Activated gamma-delta T cell (primary cell): ENCODE results near the gene SEC11C.
"Not testable (repeated sequence)": the region's sequence is repeated elsewhere in the genome, so short reads cannot be mapped to it uniquely, and the experiment has no call there.

Experiments
- DNase-seq: peaks from one replicate; lab custom pipeline; 2025; lab: John Stamatoyannopoulos, UW
- total RNA-seq, 2 donors: gene quantifications; one replicate each; lab custom pipeline; 2026; lab: John Stamatoyannopoulos, UW

The SEC11C gene
- total RNA-seq: 30.1 to 39.3 reads per million in 2 donors

DNA sequence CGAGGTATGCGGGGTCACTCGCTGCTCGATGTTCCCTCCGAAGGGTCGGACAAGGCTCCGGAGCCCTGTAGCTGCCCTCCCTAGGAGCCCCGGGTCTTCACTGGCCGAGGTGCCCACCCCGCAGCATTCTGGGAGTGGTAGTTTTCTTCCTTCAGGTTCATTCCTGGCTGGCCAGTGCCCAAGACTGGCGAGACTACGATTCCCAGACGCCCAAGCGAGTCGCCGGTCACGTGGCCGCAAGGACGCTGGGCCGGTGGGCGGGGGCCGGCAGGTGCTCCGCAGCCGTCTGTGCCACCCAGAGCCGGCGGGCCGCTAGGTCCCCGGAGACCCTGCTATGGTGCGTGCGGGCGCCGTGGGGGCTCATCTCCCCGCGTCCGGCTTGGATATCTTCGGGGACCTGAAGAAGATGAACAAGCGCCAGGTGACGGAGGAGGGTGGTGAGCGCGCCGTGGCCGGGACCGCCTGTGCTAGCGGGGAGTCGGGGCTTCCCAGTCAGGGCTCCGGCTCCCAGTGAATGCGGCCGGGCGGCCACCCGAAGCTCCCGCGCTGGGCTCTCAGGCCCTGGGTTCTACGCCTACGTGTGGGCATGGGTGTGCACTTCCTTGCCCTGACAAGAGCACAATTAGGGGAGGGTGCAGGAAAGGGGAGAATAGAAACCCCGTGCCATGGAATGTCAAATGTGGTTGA is at the start of gene SEC11C:
TSS of gene SEC11C (plus strand) at position 270 of the 687 bp plus-strand sequence. CDS start at position 335, 65 bp downstream.
- peak; percentile 87 for DNase-seq

GRCh38 chr18:59090966-59091603 is 48.6 kb upstream of the SEC11C start:
- DNase-seq: no peak

- no peak for DNase-seq
Measured at GRCh38 chr18:59093668-59094067, 46.0 kb upstream of the SEC11C start.

DNA sequence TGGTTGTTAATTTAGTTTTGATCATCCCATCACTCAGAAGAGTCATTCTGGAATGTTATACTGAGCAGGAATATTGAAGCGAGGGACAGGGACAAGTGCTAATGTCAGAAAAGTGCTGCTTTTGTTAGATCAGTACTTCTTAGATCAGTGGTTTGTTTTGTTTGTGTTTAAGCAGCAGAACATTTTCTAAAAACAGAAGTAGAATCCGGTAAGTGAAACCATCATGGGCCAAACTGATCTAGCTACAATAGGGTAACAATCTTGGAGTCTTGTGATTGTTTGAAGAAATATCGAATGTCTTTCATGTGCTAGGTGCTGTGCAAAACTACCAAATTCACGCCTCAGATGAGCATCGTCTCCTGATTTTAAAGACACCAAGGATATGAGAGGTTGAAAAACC is 45.1 kb upstream of the SEC11C start:
- no peak for DNase-seq

DNA sequence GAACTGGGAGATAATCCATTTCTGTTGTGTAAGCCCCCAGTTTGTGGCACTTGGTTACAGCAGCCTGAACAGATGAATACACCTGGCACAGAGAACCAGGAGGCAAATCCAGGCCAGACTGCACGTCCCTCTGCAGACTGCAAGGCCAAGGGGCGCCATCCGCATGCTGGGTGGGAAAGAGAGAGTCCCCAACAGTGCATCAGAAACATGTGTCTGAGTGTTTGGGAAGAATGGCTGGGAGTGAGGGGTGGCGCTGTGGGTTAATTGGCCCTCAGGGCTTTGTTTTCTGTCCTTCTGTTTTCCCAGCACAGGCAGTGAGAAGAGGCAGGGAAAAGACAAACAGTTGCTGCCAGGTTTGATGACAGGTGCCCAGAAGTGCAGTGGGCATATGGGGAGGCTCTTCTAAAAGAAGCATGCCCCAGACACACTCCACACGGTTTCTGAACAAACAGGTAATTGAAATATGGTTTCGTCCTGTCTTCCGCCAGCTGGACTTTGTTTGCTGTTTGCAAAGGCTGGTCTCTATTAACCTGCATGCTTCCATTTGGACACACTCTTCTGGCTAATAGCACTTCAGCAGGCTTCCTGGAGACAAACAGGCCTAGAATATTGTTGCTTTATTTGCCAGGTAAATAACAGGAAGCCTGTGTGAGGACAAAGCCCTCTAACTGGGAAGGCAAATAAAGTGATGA is 43.4 kb upstream of the SEC11C start:
- no peak for DNase-seq

DNA sequence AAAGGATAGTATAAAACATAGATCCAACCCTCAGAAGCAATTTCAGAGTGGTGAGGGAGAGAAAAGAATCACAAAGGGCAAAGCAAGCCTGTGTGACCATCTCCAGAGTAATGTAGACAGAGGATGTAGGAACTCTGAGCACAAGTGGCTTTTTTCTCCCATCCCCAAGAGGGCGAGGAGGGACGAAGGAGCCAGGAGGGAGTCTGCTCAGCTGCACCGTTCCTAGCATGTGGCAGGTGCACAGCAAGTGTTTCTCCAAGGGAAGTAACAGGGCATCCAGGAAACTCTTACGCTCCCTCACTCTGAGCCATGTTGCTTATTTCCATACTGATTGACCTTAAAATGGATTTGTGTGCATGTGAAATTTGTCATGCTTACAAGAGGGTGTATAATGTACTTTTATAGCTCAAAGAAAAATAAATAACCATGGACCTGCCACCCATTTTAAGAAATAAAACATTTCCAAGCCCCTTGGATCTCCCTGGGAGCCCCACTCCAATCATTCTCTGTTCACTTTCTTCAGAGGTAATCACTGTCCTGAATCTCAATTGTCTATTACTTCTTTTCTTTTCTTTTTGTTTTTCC is 37.8 kb upstream of the SEC11C start:
- DNase-seq: no peak

GRCh38 chr18:59109375-59109774 is 30.3 kb upstream of the SEC11C start:
- DNase-seq: no peak

GRCh38 chr18:59114160-59114559 is 25.5 kb upstream of the SEC11C start:
- no peak for DNase-seq

GRCh38 chr18:59123588-59124369 is 15.9 kb upstream of the SEC11C start:
- no peak for DNase-seq

- no peak for DNase-seq
Measured at GRCh38 chr18:59124370-59124704, 15.3 kb upstream of the SEC11C start.

DNA sequence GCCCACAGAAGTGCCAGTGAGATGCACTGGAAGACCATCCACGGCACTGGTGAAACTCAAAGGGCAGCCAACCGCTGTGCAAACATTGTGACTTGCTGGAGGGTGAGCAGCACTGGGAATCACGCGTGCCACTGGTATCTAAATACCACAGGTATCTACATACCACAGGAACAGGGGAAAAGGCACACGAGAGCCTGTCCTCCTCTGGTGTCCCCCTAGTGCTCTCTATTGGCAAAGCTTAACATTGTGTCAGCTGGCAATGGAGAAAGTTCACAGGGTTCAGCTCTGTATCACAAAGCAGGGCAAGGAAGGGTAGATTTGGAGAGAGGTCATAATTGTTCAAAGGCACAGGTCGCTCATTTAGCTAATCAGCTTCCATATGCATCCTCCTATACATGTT is 12.6 kb upstream of the SEC11C start:
- DNase-seq: no peak

DNA sequence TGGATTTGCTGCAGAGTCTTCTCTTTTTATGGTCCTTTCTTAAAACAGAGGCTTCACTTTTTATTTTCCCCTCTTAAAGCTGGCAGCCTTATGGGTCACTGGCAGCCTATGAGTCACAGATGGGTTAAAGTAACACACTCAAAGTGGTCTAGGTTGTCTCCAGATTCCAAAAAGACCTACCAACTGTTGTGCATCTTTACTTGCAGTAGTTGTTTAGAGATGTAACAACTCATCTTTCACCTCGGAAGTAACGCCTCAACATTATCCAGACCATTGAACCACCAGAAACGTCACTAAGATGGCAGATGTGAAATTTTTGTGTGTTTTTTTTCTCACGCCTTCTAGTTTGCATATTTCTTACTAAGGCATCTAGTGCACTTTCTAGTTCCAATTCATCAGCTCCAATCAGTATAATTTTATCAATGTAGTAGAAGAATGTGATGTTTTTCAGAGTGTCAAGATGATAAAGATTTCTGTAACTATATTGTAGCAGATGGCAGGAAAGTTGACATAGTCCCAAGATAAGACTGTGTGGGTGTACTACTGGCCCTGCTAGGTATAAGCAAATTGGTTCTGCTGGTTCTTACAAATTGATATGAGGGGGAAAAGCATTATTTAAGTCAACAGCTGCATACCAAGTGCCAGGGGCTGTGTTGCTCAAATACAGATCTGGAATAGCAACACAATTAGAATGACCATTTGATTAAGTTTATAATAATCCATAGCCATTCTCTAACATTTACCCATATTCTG is 9.6 kb upstream of the SEC11C start:
- no peak for DNase-seq

GRCh38 chr18:59132810-59133465 is 6.7 kb upstream of the SEC11C start:
- no peak for DNase-seq

- peak; percentile 68 for DNase-seq
Measured at GRCh38 chr18:59139291-59139614, 431 bp upstream of the SEC11C start.

GRCh38 chr18:59140302-59140885 is 710 bp downstream of the SEC11C start:
- no peak for DNase-seq

DNA sequence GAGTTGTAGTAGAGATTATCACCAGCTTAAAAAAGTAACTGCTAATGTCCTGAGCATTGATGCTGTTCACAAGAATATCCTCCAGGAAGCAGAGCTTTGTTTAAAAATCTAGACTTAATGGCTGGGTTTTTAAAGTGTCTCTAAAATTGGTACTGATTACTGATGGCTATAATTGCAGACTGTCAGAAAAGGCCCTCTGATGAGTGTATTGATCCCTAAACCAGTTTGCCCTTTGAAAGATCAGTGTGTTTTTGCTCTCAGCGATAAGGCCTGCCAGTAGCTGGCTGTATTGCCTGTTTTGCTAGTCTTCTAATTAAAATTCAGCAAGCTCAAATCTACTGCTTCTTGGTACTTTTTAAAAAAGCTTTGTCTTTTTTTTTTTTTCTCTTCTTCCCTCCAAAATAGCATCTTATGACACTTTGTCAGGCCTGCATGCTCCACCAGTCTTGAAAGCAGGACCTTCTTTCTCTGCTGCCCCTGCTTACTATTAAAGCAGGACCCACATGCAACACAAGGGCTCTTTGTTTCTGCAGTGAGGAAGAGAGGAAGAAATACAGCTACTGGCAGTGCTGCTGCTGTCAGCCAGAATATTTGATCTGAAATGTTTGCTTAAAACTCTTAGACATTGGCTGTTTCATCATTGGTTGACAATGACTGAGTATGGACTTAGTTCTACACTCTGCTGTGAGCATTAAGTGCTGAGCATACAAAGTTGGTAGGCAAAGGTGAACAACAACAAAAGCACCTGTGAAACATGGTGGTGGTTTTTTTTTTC is 1.8 kb downstream of the SEC11C start:
- DNase-seq: no peak

GRCh38 chr18:59142274-59142673 is 2.6 kb downstream of the SEC11C start:
- DNase-seq: no peak

DNA sequence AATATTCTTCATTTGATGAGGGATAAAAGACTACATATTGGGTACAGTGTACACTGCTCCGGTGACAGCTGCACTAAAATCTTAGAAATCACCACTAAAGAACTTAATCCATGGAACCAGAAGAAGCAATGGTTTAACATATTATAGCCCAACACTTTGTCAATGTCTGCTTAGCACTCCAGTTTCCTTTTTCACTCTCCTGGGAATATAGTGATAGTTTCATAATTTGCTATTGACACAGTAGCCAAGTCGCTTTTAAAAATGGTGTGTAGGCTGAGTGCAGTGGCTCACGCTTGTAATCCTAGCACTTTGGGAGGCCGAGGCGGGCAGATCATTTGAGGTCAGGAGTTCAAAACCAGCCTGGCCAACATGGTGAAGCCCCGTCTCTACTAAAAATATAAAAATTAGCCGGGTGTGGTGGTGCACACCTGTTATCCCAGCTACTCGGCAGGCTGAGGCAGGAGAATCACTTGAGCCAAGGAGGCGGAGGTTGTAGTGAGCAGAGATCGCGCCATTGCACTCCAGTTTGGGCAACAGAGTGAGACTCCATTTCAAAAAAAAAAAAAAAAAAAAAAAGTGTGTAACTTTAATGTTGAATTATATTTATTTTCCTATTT is 3.2 kb downstream of the SEC11C start:
- DNase-seq: not testable (repeated sequence)

- no peak for DNase-seq
Measured at GRCh38 chr18:59143441-59143840, 3.8 kb downstream of the SEC11C start.
